ENCODE results near the gene DSEL. TPM values are rescaled to one million over a fixed set of nuclear protein-coding genes. Genes with fewer than 3 reads are reported as not detected.
A peak's percentile ranks its signal among the peaks of the same experiment; 100 is the strongest.

The DSEL gene
- total and polyA plus RNA-seq, 2 donors from 2014 or later: 1.9 to 6.4 TPM

DNA sequence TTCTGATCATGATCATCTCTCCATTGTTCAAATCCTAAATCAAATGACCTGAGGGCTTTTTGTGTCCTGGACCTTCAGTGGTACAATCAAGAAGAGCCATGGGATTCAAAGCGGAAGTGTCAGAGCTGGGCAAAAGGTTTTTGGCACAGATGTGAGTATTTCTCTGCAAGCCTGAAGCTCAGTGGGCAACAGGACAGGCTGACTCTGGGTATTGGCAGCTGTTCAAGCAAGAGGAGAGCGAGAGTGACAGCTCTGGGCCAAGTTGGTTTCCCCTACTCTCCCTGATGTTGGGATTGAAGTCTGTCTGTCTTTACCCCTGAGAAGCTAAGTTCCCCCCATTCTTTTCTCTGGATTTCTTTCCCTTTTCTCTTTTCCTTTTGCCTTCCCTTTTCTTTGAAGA is 33.3 kb downstream of the DSEL start:
- Histone ChIP-seq H3K27ac (ENCODE audit: low read depth in 2 of 2, low read length in 2 of 2) (no peak overlapping the region), H3K4me1 (ENCODE audit: control insufficient read depth in 2 of 3, insufficient read depth in 2 of 3, low read depth in 1 of 3, low read length in 3 of 3) (no peaks in the 10 kb centered on the region), H3K27me3 (ENCODE audit: control insufficient read depth, insufficient read depth, low read length) (no peaks in the 10 kb centered on the region), H3K4me3 (ENCODE audit: low read length in 3 of 3) (no peak overlapping the region), H3K9ac (ENCODE audit: low read length in 3 of 3) (no peak overlapping the region), H3K9me3 (ENCODE audit: control insufficient read depth in 2 of 3, insufficient read depth in 1 of 3, low read length in 3 of 3) (no peaks in the 10 kb centered on the region), H3K36me3 (ENCODE audit: control insufficient read depth in 2 of 3, insufficient read depth in 3 of 3, low read length in 3 of 3) (no peaks in the 10 kb centered on the region)
- DNase-seq (peak in 1 of 5 donors; percentile 2), FAIRE-seq (no peak)
- intact Hi-C loops (cut with DNase I): no loop called here
- TF ChIP-seq, protein P1, sequence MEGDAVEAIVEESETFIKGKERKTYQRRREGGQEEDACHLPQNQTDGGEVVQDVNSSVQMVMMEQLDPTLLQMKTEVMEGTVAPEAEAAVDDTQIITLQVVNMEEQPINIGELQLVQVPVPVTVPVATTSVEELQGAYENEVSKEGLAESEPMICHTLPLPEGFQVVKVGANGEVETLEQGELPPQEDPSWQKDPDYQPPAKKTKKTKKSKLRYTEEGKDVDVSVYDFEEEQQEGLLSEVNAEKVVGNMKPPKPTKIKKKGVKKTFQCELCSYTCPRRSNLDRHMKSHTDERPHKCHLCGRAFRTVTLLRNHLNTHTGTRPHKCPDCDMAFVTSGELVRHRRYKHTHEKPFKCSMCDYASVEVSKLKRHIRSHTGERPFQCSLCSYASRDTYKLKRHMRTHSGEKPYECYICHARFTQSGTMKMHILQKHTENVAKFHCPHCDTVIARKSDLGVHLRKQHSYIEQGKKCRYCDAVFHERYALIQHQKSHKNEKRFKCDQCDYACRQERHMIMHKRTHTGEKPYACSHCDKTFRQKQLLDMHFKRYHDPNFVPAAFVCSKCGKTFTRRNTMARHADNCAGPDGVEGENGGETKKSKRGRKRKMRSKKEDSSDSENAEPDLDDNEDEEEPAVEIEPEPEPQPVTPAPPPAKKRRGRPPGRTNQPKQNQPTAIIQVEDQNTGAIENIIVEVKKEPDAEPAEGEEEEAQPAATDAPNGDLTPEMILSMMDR (IDR thresholded peaks at IDR 0.05; ENCODE audit: borderline replicate concordance, extremely low read depth, insufficient read depth): no peak

DNA sequence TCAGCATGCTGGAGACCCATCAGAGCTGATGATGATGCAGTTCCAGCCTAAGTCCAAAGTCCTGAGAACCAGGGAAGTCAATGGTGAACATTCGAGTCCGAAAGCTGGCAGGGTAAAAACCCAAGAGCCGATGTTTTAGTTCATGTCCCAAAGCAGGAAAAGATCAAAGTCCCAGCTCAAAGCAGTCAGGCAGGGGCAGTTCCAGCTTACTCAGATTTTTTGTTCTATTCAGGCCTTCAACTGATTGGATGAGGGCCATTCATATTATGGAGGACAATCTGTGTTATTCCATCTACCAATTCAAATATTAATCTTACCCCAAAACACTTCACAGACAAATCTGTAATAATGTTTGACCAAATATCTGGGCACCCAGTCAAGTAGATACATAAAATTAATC is 38.3 kb downstream of the DSEL start:
- Histone ChIP-seq H3K9me3 (ENCODE audit: control insufficient read depth in 2 of 3, insufficient read depth in 1 of 3, low read length in 3 of 3) (no peaks in the 10 kb centered on the region), H3K4me1 (ENCODE audit: control insufficient read depth in 2 of 3, insufficient read depth in 2 of 3, low read depth in 1 of 3, low read length in 3 of 3) (no peaks in the 10 kb centered on the region), H3K4me3 (ENCODE audit: low read length in 3 of 3) (no peak overlapping the region), H3K27me3 (ENCODE audit: control insufficient read depth, insufficient read depth, low read length) (no peaks in the 10 kb centered on the region), H3K27ac (ENCODE audit: low read depth in 2 of 2, low read length in 2 of 2) (no peak overlapping the region), H3K36me3 (ENCODE audit: control insufficient read depth in 2 of 3, insufficient read depth in 3 of 3, low read length in 3 of 3) (no peaks in the 10 kb centered on the region), H3K9ac (ENCODE audit: low read length in 3 of 3) (no peak overlapping the region)
- FAIRE-seq: no peak
- TF ChIP-seq, protein P1 (IDR thresholded peaks at IDR 0.05; ENCODE audit: borderline replicate concordance, extremely low read depth, insufficient read depth): no peak
- no peak for DNase-seq
- intact Hi-C loops (cut with DNase I): no loop called here

DNA sequence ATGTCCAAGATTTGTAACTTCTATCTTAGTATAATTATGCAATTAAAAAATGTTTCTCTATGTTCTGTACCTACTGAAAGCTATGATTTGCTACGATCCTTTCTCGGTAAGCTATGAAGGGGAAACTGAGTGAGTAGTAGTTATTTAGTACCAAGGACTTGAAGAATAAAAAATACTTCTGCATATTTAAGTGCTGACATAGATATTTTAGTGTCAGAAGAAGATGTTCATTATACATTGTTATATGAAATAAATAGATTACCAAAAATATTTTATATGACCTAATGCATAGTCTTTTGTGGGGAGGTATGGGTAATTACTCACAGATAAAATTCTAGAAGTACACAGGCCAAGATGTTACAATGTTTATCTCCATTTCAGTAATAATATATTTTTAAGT is 39.0 kb downstream of the DSEL start:
- FAIRE-seq (no peak), DNase-seq (no peak)
- H3K4me1 ChIP-seq (ENCODE audit: control insufficient read depth in 2 of 3, insufficient read depth in 2 of 3, low read depth in 1 of 3, low read length in 3 of 3): no peaks in the 10 kb centered on the region
- no peak overlapping the region for H3K4me3 ChIP-seq (ENCODE audit: low read length in 3 of 3)
- no peaks in the 10 kb centered on the region for H3K27me3 ChIP-seq (ENCODE audit: control insufficient read depth, insufficient read depth, low read length)
- H3K9ac ChIP-seq (ENCODE audit: low read length in 3 of 3): no peak overlapping the region
- TF ChIP-seq, protein P1 (IDR thresholded peaks at IDR 0.05; ENCODE audit: borderline replicate concordance, extremely low read depth, insufficient read depth): no peak
- H3K9me3 ChIP-seq (ENCODE audit: control insufficient read depth in 2 of 3, insufficient read depth in 1 of 3, low read length in 3 of 3): no peaks in the 10 kb centered on the region
- H3K27ac ChIP-seq (ENCODE audit: low read depth in 2 of 2, low read length in 2 of 2): no peak overlapping the region
- no peaks in the 10 kb centered on the region for H3K36me3 ChIP-seq (ENCODE audit: control insufficient read depth in 2 of 3, insufficient read depth in 3 of 3, low read length in 3 of 3)
- intact Hi-C loops (cut with DNase I): no loop called here

DNA sequence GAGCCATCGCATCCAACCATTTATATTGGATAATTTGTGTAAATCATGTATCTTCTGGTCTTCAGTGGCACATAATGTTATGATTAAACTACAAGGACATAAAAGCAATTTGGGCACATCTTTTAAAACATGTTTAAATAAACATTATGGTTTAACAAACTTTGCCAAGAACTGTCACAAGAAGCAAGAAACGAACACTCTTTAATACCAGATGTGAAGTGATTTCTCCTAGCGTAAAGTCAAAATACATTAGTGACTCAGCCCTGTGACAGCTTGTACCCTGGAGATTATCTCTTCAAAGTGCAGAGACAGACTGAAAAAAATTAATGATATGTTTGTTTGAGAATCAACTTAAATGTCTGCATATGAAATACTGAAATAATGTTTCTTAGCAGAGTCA is 39.9 kb downstream of the DSEL start:
- TF ChIP-seq, protein P1 (IDR thresholded peaks at IDR 0.05; ENCODE audit: borderline replicate concordance, extremely low read depth, insufficient read depth): no peak
- Histone ChIP-seq H3K9me3 (ENCODE audit: control insufficient read depth in 2 of 3, insufficient read depth in 1 of 3, low read length in 3 of 3) (no peaks in the 10 kb centered on the region), H3K4me1 (ENCODE audit: control insufficient read depth in 2 of 3, insufficient read depth in 2 of 3, low read depth in 1 of 3, low read length in 3 of 3) (no peaks in the 10 kb centered on the region), H3K4me3 (ENCODE audit: low read length in 3 of 3) (no peak overlapping the region), H3K27ac (ENCODE audit: low read depth in 2 of 2, low read length in 2 of 2) (no peak overlapping the region), H3K36me3 (ENCODE audit: control insufficient read depth in 2 of 3, insufficient read depth in 3 of 3, low read length in 3 of 3) (no peaks in the 10 kb centered on the region), H3K9ac (ENCODE audit: low read length in 3 of 3) (no peak overlapping the region), H3K27me3 (ENCODE audit: control insufficient read depth, insufficient read depth, low read length) (no peaks in the 10 kb centered on the region)
- no peak for FAIRE-seq
- intact Hi-C loops (cut with DNase I): no loop called here
- DNase-seq: no peak
